Astrocyte of the cerebellum (primary cell): Measurements from ENCODE around the gene PRKN.

ENCODE experiments used
- DNase-seq: peaks from one replicate; pipeline ENCODE4 v3.0.0-alpha.2; 2011; ENCODE audit warnings: low read depth
- H3K4me3 ChIP-seq: 2 replicates; pipeline ENCODE4 v1.5.1; 2011; ENCODE audit warnings: mild to moderate bottlenecking, low read depth, low read length, moderate library complexity
- in situ Hi-C: cut with HindIII; loops from 2 replicates; pipeline ENCODE4 v1.10.0; 2017; ENCODE audit warnings: low sequenced_read_pairs
- TF ChIP-seq, protein P1 (sequence below): IDR thresholded peaks from 2 replicates; pipeline ENCODE4 v1.5.1; 2012; ENCODE audit warnings: low read length, low read depth, moderate library complexity, mild to moderate bottlenecking; ENCODE audit errors: missing control alignments

The PRKN gene

DNA sequence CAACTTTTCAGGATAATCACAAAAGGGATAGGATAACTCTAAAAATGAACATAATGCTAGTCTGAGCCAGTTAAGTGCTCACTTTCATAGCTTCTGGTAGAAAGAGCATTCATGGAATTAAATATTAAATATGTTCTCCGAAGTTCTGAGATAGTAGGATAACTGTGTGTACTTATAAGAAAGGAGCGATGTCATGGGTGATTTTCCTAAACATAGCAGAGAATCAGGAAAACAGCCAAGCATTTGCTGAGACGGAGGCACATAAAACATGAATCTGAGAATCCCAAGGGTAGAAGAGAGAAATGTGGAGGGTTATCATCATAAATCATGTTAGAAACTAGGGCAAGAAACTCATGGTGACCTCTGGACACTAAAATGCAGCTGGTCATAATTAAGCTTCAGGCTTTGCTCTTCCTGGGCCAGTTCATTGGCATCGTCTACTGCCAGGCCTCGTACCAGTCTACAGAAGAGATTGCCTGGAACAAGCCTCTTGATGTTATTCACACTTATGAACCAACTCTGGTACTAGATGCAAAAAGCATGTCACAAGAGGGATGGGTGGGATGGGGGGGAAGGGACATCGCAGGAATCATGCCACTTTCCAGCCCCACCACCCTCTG, 436.6 kb downstream of the PRKN start:
- in situ Hi-C loops: no loop called here
- H3K4me3 ChIP-seq: no peak overlapping the region
- TF ChIP-seq, protein P1, sequence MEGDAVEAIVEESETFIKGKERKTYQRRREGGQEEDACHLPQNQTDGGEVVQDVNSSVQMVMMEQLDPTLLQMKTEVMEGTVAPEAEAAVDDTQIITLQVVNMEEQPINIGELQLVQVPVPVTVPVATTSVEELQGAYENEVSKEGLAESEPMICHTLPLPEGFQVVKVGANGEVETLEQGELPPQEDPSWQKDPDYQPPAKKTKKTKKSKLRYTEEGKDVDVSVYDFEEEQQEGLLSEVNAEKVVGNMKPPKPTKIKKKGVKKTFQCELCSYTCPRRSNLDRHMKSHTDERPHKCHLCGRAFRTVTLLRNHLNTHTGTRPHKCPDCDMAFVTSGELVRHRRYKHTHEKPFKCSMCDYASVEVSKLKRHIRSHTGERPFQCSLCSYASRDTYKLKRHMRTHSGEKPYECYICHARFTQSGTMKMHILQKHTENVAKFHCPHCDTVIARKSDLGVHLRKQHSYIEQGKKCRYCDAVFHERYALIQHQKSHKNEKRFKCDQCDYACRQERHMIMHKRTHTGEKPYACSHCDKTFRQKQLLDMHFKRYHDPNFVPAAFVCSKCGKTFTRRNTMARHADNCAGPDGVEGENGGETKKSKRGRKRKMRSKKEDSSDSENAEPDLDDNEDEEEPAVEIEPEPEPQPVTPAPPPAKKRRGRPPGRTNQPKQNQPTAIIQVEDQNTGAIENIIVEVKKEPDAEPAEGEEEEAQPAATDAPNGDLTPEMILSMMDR: no peak
- no peak for DNase-seq

DNA sequence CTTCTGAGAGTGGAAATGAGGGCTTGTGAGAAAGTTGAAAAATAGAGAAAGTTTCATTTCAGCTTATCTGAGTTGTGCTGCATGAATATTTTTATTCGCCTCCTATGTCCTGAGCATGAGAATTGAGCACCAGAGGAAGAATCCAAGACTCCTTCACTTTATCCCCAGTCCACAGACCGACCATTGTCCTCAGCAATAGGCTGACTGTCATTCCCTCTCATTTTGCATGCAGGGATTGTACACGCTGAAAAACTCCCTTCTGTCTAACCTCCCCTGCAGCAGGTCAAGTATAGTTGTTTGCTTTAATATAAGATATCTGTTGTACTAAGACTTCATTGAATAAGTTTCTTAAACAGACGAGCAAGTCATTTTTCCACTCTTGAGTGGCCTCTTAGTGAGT, 437.6 kb downstream of the PRKN start:
- TF ChIP-seq, protein P1: no peak
- no peak overlapping the region for H3K4me3 ChIP-seq
- DNase-seq: no peak
- in situ Hi-C loops: no loop called here

DNA sequence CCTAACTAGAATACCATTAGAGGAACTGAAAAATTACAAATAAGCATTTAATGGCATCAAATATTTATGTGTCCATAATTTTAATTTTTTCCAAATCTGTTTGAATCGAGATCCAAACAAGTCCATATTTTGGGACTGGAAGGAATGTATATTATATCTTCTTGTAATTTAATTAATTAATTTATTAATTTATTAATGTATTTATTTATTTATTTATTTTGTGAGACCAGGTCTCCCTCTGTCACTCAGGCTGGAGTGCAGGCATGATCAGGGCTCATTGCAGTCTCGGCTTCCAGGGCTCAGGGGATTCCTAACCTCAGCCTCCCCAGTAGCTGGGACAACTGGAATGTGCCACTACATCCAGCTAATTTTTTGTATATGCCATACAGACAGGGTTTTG, 453.6 kb downstream of the PRKN start:
- no peak for DNase-seq
- in situ Hi-C loops: no loop called here
- H3K4me3 ChIP-seq: no peak overlapping the region
- TF ChIP-seq, protein P1: no peak

DNA sequence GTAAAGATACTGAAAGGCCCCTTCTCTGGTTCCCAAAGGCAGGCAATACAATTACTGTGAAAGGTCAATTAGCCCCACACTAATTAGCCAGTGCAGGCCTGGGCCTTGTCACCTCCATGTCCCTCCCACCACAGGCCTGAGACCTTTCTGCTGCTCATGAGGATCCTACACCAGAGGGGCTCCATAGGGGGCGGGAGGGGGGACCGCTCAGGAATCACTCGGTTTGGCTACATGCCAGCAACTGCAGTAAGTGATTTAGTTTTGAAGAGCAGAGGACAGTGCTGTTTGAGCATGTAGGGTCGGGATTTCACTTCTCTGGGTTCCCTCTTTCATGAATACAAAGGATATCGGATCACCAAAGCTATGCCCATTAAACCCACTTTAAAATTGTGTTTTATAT, 455.6 kb downstream of the PRKN start:
- TF ChIP-seq, protein P1: no peak
- DNase-seq: no peak
- H3K4me3 ChIP-seq: no peak overlapping the region
- in situ Hi-C loops: no loop called here

DNA sequence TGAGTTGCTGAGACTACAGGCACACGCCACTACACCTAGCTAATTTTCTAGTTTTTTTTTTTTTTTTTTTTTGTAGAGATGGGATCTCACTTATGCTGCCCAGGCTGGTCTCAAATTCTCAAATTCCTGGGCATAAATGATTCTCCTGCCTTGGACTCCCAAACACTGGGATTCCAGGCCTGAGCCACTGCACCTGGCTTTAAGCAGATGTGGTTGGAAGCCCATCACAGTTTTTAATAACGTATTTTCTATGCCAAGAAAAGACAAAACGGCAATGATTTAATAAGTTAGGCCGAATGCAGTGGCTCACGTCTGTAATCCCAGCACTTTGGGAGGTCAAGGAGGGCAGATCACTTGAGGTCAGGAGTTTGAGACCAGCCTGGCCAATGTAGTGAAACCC, 456.6 kb downstream of the PRKN start:
- in situ Hi-C loops: no loop called here
- H3K4me3 ChIP-seq: no peak overlapping the region
- TF ChIP-seq, protein P1: no peak
- no peak for DNase-seq

DNA sequence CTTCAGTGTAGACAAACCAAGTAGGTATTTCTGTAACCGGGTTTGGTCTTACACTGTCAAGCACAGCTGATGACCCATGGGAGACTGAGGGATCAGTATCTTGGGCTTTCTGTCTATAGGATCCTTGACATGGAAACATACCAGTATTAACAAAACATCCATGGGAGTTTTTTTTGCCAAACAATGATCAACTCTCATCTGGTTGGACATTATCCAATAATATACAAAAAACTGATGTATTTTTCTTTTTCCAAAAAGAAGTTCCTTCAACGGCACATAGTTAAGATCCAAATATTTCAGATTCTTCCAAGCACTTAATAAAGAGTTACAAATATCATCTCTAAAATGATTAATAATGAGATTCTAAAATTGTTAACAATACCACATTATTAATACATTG, 459.9 kb downstream of the PRKN start:
- in situ Hi-C loops: no loop called here
- H3K4me3 ChIP-seq: no peak overlapping the region

More for the DNA sequence above, 459.9 kb downstream of the PRKN start:
- TF ChIP-seq, protein P1: no peak
- DNase-seq: no peak
